ENCODE measurements around the gene ATXN2L. TPM values are rescaled to one million over a fixed set of nuclear protein-coding genes. Genes with fewer than 3 reads are reported as not detected.
"Not testable (repeated sequence)": the region's sequence is repeated elsewhere in the genome, so short reads cannot be mapped to it uniquely, and the experiment has no call there.

The ATXN2L gene
- total RNA-seq: 98.0 TPM

DNA sequence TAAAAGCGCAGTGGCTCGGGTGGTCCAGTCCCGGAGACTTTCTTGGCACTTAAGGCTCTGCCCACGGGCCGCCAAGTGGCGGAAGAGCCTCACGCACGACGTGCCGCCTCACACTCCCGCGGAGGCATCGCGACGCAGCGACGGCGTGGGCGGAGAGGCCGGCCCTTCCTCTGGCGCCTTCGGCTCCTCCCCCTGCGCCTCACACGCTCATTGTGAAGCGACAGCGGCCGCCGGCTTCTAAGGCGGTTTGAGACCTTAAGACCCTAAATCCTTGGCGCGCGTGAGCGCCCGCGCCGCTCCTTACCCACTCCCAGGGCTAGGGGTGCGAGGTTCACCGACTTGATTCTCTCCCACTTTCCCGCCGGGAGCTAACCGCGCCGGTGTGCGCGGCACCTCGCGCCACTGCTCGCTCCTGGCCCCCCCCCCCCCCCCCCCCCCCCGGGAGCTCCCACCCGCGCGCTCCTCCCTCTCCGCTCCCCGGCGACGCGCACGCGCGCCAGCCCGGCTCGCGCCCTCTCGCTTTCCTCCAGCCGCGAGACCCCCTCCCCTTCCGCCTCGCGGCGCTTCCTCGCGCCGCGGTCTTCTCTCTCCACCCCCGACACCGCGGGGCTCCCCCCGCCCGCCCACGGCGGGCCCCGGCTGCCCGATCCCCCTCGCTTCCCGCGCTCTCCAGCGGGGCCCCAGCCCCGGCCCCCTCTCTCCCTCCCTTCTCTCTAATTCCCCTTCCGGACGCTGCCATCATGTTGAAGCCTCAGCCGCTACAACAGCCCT, at the start of gene ATXN2L:
Gene ATXN2L, plus strand, starts transcription at position 480 of the 771 bp plus-strand sequence. Its CDS starts 261 bp downstream, at position 741.
- peak; percentile 89 to 97 (median 97) for DNase-seq (ENCODE audit: low read depth in 2 of 3, low spot score in 2 of 3)

DNA sequence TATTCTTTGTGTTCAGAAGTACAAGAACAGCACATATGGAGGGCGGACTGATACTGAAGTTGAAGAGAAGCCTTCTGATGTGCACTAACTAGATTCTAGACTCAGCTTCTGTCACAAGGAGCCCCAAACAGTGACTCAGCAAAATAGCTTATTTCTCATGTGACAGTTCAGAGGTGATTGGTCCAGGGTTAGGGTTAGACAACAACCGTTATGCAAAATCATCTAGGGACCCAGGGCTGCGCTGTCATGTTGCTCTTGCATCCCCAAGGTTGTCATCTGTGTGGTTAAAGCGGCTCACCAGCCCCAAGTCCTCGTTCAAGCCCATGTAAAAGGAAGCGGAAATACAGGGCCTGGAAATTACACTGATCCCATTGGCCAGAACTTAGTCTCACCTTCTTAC, 41.1 kb upstream of the ATXN2L start:
- DNase-seq (ENCODE audit: low read depth in 2 of 3, low spot score in 2 of 3): not testable (repeated sequence)

DNA sequence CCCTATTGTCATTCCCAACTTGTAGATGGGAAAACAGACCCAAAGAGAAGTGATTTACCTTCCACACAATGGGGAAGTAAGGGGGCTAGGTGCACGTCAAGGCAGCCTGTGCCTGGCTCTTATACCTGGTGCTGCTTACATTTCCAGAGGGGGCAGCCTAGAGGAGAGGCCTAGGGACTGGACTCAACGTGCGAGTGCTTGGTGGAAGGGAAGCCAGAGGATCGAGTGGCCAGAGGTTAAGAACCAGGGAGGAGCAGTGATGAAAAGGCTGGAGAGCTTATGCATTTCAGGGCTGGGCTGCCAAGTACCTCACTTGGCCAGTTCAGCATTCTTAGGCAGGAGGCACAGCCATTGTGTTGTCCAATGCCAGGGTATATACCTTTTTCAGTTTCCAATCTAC, 40.4 kb upstream of the ATXN2L start:
- not testable (repeated sequence) for DNase-seq (ENCODE audit: low read depth in 2 of 3, low spot score in 2 of 3)

- peak in 2 of 3 donors; percentile 30 to 92 for DNase-seq (ENCODE audit: low read depth in 2 of 3, low spot score in 2 of 3)
Observed at GRCh38 chr16:28802235-28803019, 20.4 kb upstream of the ATXN2L start.

DNA sequence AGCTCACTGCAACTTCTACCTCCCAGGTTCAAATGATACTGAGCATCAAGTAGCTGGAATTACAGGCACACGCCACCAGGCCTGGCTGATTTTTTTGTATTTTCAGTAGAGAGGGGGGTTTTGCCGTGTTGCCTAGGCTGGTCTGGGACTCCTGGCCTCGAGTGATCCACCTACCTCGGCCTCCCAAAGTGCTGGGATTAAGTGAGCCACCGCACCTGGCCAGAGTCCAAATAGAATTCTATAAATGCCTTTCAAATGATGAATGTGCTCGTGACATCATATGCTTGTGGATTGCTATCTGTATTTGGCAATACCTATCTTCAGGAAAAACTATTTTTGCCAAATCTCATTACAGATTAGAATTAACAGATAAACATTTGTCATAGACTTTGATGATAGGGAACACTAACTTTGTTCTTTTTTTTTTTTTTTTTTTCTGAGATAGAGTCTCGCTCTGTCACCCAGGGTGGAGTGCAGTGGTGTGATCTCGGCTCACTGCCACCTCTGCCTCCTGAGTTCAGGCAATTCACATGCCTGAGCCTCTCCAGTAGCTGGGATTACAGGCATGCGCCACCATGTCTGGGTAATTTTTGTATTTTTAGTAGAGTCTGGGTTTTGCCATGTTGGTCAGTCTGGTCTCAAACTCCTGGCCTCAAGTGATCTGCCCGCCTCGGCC, 15.2 kb upstream of the ATXN2L start:
- not testable (repeated sequence) for DNase-seq (ENCODE audit: low read depth in 2 of 3, low spot score in 2 of 3)

GRCh38 chr16:28820016-28820415, 2.8 kb upstream of the ATXN2L start:
- peak in 2 of 3 donors; percentile 17 to 36 for DNase-seq (ENCODE audit: low read depth in 2 of 3, low spot score in 2 of 3)

DNA sequence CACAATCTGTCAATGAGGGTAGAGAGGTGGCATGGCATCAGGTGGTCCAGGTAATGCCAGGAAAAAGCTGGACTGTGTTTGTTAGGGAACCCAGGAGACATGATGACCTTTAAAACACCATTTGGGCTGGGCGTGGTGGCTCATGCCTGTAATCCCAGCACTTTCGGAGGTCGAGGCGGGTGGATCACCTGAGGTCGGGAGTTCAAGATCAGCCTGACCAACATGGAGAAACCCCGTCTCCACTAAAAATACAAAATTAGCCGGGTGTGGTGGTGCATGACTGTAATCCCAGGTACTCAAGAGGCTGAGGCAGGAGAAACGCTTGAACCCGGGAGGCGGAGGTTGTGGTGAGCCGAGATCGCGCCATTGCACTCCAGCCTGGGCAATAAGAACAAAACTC, 2.3 kb upstream of the ATXN2L start:
- not testable (repeated sequence) for DNase-seq (ENCODE audit: low read depth in 2 of 3, low spot score in 2 of 3)

GRCh38 chr16:28821874-28822519, 802 bp upstream of the ATXN2L start:
- no peak for DNase-seq (ENCODE audit: low read depth in 2 of 3, low spot score in 2 of 3)

GRCh38 chr16:28823291-28823872, 583 bp downstream of the ATXN2L start:
- DNase-seq (ENCODE audit: low read depth in 2 of 3, low spot score in 2 of 3): no peak

- DNase-seq (ENCODE audit: low read depth in 2 of 3, low spot score in 2 of 3): peak; percentile 97 to 99 (median 99)
Observed at GRCh38 chr16:28823873-28824716, 1.3 kb downstream of the ATXN2L start.

DNA sequence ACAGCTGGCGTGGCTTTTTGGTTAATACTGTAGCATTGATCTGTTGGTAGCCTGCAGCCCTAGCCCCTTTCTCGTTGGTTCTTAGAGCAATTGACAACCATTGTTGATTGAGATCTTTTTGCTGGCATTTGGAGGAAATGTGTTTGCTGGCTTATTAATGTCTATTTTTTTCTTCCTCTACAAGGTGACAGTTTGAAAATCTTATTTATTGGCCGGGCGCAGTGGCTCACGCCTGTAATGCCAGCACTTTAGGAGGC, 1.8 kb downstream of the ATXN2L start:
- no peak for DNase-seq (ENCODE audit: low read depth in 2 of 3, low spot score in 2 of 3)

DNA sequence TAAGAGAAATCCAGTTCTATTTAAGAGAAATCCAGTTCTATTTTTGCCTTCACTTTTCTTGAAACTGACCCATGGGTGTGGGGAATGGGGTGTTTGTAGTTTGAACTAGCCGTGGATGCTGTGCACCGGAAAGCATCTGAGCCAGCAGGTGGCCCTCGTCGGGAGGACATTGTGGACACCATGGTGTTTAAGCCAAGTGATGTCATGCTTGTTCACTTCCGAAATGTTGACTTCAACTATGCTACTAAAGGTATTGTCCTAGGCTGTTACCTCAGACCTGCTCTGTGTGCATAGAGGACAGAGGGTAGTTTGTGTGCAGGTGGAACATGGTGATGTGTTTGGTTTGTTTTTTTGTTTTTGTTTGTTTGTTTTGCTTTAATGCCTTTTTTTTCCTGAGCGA, 3.3 kb downstream of the ATXN2L start:
- no peak for DNase-seq (ENCODE audit: low read depth in 2 of 3, low spot score in 2 of 3)

DNA sequence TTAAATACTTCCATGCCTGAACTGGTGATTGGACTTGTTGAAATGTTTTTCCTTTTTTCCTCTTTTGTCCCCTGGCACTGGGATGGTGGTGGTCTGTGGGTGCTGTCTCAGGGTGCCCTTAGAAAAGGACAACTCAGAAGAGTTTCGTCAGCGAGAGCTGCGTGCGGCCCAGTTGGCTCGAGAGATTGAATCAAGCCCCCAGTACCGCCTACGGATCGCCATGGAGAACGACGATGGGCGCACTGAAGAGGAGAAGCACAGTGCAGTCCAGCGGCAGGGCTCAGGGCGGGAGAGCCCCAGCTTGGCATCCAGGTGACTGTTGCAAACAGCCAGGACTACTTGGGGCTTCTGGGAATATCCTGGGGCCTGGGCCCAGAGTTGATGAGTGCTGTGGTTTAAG, 6.9 kb downstream of the ATXN2L start:
- DNase-seq (ENCODE audit: low read depth in 2 of 3, low spot score in 2 of 3): no peak

DNA sequence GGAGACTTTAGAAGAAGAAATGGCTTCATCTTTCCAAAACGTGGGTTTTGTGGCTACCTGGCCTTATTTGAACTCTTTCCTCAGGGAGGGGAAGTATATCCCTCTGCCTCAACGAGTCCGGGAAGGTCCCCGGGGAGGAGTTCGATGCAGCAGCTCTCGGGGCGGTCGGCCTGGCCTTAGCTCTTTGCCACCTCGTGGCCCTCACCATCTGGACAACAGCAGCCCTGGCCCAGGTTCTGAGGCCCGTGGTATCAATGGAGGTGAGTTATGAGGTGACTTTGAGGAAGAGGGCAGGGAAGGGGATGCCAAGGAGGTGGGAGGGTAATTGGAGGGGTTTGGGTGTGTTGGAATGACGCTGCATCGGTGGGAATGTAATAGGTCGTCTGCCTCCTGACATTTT, 7.7 kb downstream of the ATXN2L start:
- no peak for DNase-seq (ENCODE audit: low read depth in 2 of 3, low spot score in 2 of 3)

GRCh38 chr16:28834349-28834748, 11.6 kb downstream of the ATXN2L start:
- no peak for DNase-seq (ENCODE audit: low read depth in 2 of 3, low spot score in 2 of 3)

- no peak for DNase-seq (ENCODE audit: low read depth in 2 of 3, low spot score in 2 of 3)
Observed at GRCh38 chr16:28834873-28835863, 12.4 kb downstream of the ATXN2L start.

DNA sequence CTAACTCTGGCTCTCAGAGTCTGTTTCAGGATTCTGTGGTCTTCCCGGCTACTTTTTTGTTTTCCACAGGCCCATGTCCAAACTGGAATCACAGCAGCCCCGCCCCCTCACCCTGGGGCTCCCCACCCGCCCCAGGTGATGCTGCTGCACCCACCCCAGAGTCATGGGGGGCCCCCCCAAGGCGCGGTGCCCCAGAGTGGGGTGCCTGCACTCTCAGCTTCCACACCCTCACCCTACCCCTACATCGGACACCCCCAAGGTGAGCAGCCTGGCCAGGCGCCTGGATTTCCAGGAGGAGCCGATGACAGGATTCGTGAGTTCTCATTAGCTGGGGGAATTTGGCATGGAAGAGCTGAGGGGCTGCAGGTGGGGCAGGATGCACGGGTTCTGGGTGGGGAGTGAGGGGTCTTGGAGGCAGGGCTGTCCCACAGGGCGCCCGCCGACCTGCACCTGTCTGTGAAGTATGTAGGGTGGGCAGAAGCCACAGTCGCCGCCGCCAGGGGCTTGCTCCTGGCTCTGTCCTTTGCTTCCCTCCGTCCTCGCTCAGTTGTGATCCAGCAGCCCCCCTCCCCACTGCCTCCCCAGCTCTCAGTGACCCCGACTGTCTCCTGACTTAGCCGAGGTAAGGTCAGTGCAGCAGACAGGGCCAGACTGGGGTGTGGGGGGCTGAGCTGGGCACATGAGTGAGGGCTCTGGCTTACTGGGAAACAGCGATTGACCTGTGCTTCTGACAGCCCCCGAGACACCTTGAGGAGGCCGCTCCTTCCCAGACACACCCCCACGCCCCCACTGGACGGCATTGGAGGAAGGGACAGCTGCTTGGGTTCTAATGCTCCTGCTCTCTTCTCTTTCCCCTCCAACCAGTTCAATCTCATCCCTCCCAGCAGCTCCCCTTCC, 13.3 kb downstream of the ATXN2L start:
- no peak for DNase-seq (ENCODE audit: low read depth in 2 of 3, low spot score in 2 of 3)

DNA sequence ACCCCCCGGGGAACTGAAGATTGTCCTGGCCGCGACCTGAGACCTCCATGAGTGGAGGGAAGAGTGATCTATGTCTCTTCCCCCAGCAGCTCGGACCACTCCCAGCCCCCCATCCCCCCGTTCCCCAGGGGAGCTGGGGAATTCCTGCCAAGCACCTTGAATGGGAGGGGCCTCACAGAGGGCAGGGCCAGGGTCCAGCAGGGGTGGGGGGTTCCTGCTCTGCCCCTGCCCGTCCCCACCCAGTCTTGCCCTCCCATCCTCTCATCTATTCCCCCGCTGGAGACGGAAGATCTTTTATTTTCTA, 13.9 kb downstream of the ATXN2L start:
- DNase-seq (ENCODE audit: low read depth in 2 of 3, low spot score in 2 of 3): no peak
